OCI-LY3 (cell line): ENCODE results near the gene RTN4RL2.
"Not testable (repeated sequence)": the region's sequence is repeated elsewhere in the genome, so short reads cannot be mapped to it uniquely, and the experiment has no call there.

Source experiments
- H2AFZ ChIP-seq: fragments of 200-600, 300-600 bp; shearing (Covaris generic); 2 replicates; pipeline ENCODE4 v1.6.0; 2014; ENCODE audit warnings: antibody characterized with exemption, low read depth, low read length
- H3K27ac ChIP-seq: fragments of 200-600, 300-600 bp; sonication (generic); 2 replicates; pipeline ENCODE4 v1.5.1; 2014; ENCODE audit warnings: mild to moderate bottlenecking, low read length, moderate library complexity, mixed read lengths
- H3K27me3 ChIP-seq: fragments of 200-600, 300-600 bp; sonication (generic); 2 replicates; pipeline ENCODE4 v1.6.1; 2014; ENCODE audit warnings: low read depth, low read length, mixed read lengths
- H3K36me3 ChIP-seq: fragments of 200-600, 300-600 bp; sonication (generic); replicated peaks from 2 replicates; pipeline ENCODE3; 2014; ENCODE audit warnings: low read depth, low read length, mixed read lengths
- H3K4me1 ChIP-seq: fragments of 300-600, 200-600 bp; sonication (generic); 2 replicates; pipeline ENCODE4 v1.6.1; 2014; ENCODE audit warnings: low read length, mixed read lengths
- H3K4me2 ChIP-seq: fragments of 200-600, 300-600 bp; sonication (generic); 2 replicates; pipeline ENCODE4 v1.6.1; 2014; ENCODE audit warnings: low read length, mixed read lengths
- H3K4me3 ChIP-seq: fragments of 300-600, 200-600 bp; sonication (generic); 2 replicates; pipeline ENCODE4 v1.5.1; 2014; ENCODE audit warnings: antibody characterized with exemption, mild to moderate bottlenecking, low read length, moderate library complexity
- H3K79me2 ChIP-seq: fragments of 300-600, 200-600 bp; shearing (Covaris generic); 2 replicates; pipeline ENCODE4 v1.6.1; 2014; ENCODE audit warnings: mild to moderate bottlenecking, low read length, mixed read lengths
- H3K9ac ChIP-seq: fragments of 300-600, 200-600 bp; shearing (Covaris generic); 2 replicates; pipeline ENCODE4 v1.6.0; 2014; ENCODE audit warnings: mild to moderate bottlenecking, low read length, moderate library complexity
- H3K9me3 ChIP-seq: fragments of 200-600, 300-600 bp; shearing (Covaris generic); 2 replicates; pipeline ENCODE4 v1.6.1; 2014; ENCODE audit warnings: low read length, mixed read lengths; ENCODE audit not compliant: insufficient read depth
- H4K20me1 ChIP-seq: fragments of 200-600, 300-600 bp; sonication (generic); 2 replicates; pipeline ENCODE4 v1.6.1; 2016; ENCODE audit warnings: low read length, mixed read lengths; ENCODE audit not compliant: insufficient read depth
- EZH2phosphoT487 ChIP-seq: fragments of 200-600 bp; shearing (Covaris generic); IDR thresholded peaks from 2 replicates; pipeline ENCODE4 v1.6.1; 2018; ENCODE audit warnings: antibody characterized with exemption, mixed run types, low read depth
- TF ChIP-seq, protein P1 (sequence below): fragments of 200-600, 300-600 bp; sonication (generic); IDR thresholded peaks from 2 replicates; pipeline ENCODE4 v1.5.1; 2014; ENCODE audit warnings: antibody characterized with exemption, low read length, low read depth

Gene RTN4RL2

DNA sequence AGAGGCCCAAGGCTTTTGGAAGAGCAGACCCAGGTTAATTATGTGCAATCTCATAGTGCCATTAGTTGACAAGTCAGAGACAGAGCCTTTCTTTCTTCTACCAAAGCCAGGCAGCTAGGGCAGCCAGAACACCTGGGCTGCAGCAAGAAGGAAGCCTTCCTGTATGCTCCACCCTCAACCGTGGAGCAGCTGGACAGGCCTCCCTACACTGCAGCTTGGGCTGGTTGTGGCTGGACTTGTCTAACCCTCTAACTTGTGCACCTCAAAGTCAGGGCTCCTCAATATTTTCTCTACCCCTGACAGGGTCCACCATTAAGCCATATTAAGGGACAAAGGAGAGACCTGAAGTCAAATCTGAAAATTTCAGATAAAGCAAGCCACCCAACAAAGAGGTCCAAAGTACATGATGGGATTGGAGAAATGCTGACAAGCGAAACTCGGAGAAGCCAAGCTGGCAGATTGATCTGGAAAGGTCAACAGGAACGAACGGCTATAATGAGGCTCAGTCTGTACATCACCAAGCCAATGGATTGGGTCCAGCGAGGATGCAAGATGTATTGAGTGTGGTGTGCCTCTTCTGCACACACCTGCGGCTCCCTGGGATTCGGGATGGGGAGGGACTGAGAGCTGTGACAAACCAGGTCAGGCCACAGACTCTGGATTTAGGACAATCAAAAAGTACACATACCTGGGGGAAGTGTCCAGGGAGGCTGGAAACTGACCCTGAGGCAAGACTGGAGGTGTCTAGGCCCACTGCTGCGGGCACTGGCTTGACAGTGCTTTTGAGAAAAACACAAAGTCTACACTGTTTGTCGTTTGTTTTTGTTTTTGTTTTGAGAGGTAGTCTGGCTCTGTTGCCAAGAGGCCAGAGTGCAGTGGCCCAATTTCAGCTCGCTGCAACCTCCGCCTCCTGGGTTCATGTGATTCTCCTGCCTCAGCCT lies 21.7 kb upstream of the RTN4RL2 start:
- no peaks in the 10 kb centered on the region for H3K4me1 ChIP-seq
- H3K9ac ChIP-seq: no peak overlapping the region
- H3K27ac ChIP-seq: no peak overlapping the region
- no peak overlapping the region for H2AFZ ChIP-seq
- H3K4me2 ChIP-seq: no peak overlapping the region
- H4K20me1 ChIP-seq: no peaks in the 10 kb centered on the region
- no peak overlapping the region for H3K4me3 ChIP-seq
- no peaks in the 10 kb centered on the region for H3K36me3 ChIP-seq
- peaks cover 3% of the 10 kb centered on the region; the same call in 1 of the 2 replicates for H3K27me3 ChIP-seq
- no peaks in the 10 kb centered on the region for H3K79me2 ChIP-seq
- H3K9me3 ChIP-seq: no peaks in the 10 kb centered on the region
- TF ChIP-seq, protein P1, sequence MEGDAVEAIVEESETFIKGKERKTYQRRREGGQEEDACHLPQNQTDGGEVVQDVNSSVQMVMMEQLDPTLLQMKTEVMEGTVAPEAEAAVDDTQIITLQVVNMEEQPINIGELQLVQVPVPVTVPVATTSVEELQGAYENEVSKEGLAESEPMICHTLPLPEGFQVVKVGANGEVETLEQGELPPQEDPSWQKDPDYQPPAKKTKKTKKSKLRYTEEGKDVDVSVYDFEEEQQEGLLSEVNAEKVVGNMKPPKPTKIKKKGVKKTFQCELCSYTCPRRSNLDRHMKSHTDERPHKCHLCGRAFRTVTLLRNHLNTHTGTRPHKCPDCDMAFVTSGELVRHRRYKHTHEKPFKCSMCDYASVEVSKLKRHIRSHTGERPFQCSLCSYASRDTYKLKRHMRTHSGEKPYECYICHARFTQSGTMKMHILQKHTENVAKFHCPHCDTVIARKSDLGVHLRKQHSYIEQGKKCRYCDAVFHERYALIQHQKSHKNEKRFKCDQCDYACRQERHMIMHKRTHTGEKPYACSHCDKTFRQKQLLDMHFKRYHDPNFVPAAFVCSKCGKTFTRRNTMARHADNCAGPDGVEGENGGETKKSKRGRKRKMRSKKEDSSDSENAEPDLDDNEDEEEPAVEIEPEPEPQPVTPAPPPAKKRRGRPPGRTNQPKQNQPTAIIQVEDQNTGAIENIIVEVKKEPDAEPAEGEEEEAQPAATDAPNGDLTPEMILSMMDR: no peak
- TF ChIP-seq EZH2phosphoT487: no peak

DNA sequence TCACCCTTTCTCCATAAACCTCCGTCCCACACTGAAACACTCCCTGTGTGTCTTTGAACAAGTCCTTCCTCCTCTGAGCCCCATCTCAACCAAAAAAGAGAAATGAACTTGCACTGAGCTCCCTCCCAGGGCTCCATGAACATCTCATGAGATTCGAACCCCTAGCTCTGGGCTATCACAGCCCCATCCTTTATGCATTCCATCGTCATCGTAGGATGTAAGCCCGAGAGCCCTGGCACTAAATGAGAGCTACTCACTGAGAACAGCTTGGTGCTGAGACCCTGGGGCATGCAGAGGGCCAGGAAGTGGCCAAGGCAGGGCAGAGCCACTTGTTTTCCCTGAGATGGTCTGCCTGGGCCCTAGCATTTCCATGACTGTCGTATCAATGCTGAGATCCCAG lies 20.5 kb upstream of the RTN4RL2 start:
- Histone ChIP-seq H3K36me3 (no peaks in the 10 kb centered on the region), H4K20me1 (no peaks in the 10 kb centered on the region), H3K4me2 (no peak overlapping the region), H2AFZ (no peak overlapping the region), H3K9me3 (no peaks in the 10 kb centered on the region), H3K4me1 (no peaks in the 10 kb centered on the region), H3K27ac (no peak overlapping the region), H3K4me3 (no peak overlapping the region), H3K79me2 (no peaks in the 10 kb centered on the region), H3K27me3 (peaks cover 3% of the 10 kb centered on the region; the same call in 1 of the 2 replicates), H3K9ac (no peak overlapping the region)
- TF ChIP-seq, protein P1: no peak
- TF ChIP-seq EZH2phosphoT487: no peak

DNA sequence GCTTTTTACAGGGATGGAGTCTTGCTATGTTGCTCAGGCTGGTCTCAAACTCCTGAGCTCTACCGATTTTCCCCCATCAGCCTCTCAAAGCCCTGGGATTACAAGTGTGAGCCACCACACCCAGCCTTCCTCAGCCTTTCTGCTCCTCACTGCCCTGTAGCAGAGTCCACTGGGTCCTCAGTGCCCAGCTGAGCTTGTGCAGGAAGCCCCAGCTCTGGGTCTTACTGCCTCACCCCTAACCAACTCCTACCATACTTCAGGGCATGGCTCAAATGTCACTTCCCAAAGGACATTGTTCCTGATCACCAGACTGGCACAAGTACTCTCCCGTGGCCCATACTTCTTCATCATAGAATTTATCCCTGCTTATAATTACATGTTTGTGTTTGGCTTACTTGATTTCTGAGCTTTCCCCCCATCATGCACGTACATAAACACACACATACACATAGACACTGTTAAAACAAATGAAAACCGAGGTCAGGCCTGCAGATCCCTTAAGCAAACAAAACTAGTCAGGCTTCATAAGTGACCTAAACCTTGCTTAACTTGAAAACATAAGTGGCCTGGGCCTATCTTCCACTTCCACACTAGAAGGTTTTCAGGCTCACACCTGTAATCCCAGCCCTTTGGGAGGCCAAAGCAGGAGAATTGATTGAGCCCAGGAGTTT lies 19.4 kb upstream of the RTN4RL2 start:
- no peaks in the 10 kb centered on the region for H3K4me1 ChIP-seq
- H2AFZ ChIP-seq: no peak overlapping the region
- H3K36me3 ChIP-seq: no peaks in the 10 kb centered on the region
- H4K20me1 ChIP-seq: no peaks in the 10 kb centered on the region
- H3K4me3 ChIP-seq: no peak overlapping the region
- TF ChIP-seq, protein P1: no peak
- TF ChIP-seq EZH2phosphoT487: no peak
- no peak overlapping the region for H3K4me2 ChIP-seq
- H3K27me3 ChIP-seq: 0 out of 2 replicates have a peak, but pooled peaks cover 4% of the 10 kb centered on the region
- no peaks in the 10 kb centered on the region for H3K79me2 ChIP-seq
- no peak overlapping the region for H3K9ac ChIP-seq
- no peaks in the 10 kb centered on the region for H3K9me3 ChIP-seq
- no peak overlapping the region for H3K27ac ChIP-seq

DNA sequence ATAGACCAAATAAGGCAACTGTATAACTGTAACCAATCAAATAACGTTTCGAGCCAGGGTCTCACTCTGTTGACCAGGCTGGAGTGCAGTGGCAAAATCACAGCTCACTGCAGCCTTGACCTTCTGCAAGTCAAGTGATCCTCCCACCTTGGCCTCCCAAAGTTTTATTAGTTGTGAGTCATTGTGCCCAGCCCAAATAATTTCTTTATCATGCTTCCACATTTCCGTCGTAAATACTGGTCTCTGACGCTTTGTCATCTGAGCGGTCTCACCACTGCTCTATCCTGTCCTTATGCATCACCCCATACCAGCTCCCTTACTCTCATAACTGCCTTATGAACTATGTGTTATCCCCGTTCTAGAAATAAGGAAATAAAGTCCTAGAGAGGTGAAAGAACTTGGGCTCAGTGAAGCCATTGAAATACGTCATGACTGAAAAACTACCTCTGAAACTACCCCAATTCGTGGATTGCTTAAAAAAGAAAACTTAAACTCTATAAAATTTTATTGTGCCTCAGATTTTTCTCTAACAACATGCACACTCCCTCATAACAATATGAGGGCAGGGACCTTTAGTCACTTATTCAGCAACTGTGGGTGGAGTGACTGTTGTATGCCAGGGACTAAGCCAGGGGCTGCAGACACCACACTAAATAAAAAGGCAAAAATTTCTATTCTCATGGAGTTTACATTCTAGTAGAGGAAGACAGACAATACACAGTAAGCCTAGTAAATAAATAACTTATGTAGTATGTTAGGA lies 15.8 kb upstream of the RTN4RL2 start:
- Histone ChIP-seq H3K79me2 (no peaks in the 10 kb centered on the region), H3K4me1 (no peaks in the 10 kb centered on the region), H2AFZ (no peak overlapping the region), H3K36me3 (no peaks in the 10 kb centered on the region), H3K4me3 (no peak overlapping the region), H3K27me3 (peaks cover 7% of the 10 kb centered on the region; the same call in 1 of the 2 replicates), H4K20me1 (no peaks in the 10 kb centered on the region), H3K4me2 (no peak overlapping the region), H3K9ac (no peak overlapping the region), H3K9me3 (no peaks in the 10 kb centered on the region), H3K27ac (no peak overlapping the region)
- TF ChIP-seq, protein P1: no peak
- no peak for TF ChIP-seq EZH2phosphoT487

DNA sequence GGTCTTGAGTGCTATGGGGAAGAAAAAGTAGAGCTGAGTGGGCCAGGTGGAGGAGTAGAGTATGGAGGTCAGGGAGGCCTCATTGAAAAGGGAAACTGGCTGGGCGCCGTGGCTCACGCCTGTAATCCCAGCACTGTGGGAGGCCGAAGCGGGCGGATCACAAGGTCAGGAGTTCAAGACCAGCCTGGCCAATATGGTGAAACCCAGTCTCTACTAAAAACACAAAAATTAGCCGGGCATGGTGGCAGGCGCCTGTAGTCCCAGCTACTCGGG lies 15.3 kb upstream of the RTN4RL2 start:
- not testable (repeated sequence) for H3K27me3 ChIP-seq, H3K9me3 ChIP-seq, H3K4me3 ChIP-seq, H3K36me3 ChIP-seq, H3K4me1 ChIP-seq, H3K27ac ChIP-seq, H2AFZ ChIP-seq, H4K20me1 ChIP-seq, H3K79me2 ChIP-seq, H3K9ac ChIP-seq, H3K4me2 ChIP-seq
